HL-60 (cell line): ENCODE data around the gene TSHZ3.

Experiments
- CTCF ChIP-seq: IDR thresholded peaks from one replicate; pipeline ENCODE4 v1.5.1; 2011; ENCODE audit warnings: low read length, control low read depth, inconsistent platforms; ENCODE audit not compliant: insufficient read depth
- GABPA ChIP-seq: IDR thresholded peaks from 2 replicates; pipeline ENCODE4 v1.6.1; 2012; ENCODE audit warnings: low read depth
- POLR2AphosphoS5 ChIP-seq: IDR thresholded peaks from 2 replicates; pipeline ENCODE4 v1.6.1; 2012; ENCODE audit warnings: low read depth
- TF ChIP-seq, protein P1 (sequence below): IDR thresholded peaks from 2 replicates; pipeline ENCODE4 v1.6.1; 2012; ENCODE audit warnings: low read depth; ENCODE audit not compliant: insufficient replicate concordance

GRCh38 chr19:31284621-31285020 lies 64.6 kb downstream of the TSHZ3 start:
- TF ChIP-seq CTCF, result no peak
- no peak for TF ChIP-seq POLR2AphosphoS5
- TF ChIP-seq, protein P1, sequence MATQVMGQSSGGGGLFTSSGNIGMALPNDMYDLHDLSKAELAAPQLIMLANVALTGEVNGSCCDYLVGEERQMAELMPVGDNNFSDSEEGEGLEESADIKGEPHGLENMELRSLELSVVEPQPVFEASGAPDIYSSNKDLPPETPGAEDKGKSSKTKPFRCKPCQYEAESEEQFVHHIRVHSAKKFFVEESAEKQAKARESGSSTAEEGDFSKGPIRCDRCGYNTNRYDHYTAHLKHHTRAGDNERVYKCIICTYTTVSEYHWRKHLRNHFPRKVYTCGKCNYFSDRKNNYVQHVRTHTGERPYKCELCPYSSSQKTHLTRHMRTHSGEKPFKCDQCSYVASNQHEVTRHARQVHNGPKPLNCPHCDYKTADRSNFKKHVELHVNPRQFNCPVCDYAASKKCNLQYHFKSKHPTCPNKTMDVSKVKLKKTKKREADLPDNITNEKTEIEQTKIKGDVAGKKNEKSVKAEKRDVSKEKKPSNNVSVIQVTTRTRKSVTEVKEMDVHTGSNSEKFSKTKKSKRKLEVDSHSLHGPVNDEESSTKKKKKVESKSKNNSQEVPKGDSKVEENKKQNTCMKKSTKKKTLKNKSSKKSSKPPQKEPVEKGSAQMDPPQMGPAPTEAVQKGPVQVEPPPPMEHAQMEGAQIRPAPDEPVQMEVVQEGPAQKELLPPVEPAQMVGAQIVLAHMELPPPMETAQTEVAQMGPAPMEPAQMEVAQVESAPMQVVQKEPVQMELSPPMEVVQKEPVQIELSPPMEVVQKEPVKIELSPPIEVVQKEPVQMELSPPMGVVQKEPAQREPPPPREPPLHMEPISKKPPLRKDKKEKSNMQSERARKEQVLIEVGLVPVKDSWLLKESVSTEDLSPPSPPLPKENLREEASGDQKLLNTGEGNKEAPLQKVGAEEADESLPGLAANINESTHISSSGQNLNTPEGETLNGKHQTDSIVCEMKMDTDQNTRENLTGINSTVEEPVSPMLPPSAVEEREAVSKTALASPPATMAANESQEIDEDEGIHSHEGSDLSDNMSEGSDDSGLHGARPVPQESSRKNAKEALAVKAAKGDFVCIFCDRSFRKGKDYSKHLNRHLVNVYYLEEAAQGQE, result no peak
- TF ChIP-seq GABPA, result no peak
